Activated CD4-positive, alpha-beta T cell treated with anti-CD3 and anti-CD28 coated beads for 48 hours (primary cell): ENCODE measurements around the gene KLC1.

Source experiments
- DNase-seq: peaks from one replicate; pipeline ENCODE4 v3.0.0-alpha.2; 2020

Gene KLC1

GRCh38 chr14:103723748-103724081 is 94.7 kb downstream of the KLC1 start:
- no peak for DNase-seq

GRCh38 chr14:103724116-103724515 is 95.1 kb downstream of the KLC1 start:
- DNase-seq, result no peak

GRCh38 chr14:103725001-103725682 is 96.1 kb downstream of the KLC1 start:
- no peak for DNase-seq

GRCh38 chr14:103725739-103726395 is 96.9 kb downstream of the KLC1 start:
- no peak for DNase-seq

- no peak for DNase-seq
Observed at GRCh38 chr14:103726474-103726873, 97.5 kb downstream of the KLC1 start.

- DNase-seq, result no peak
Observed at GRCh38 chr14:103727313-103727980, 98.4 kb downstream of the KLC1 start.

GRCh38 chr14:103728141-103728540 is 99.1 kb downstream of the KLC1 start:
- DNase-seq, result no peak

- no peak for DNase-seq
Observed at GRCh38 chr14:103728721-103729120, 99.7 kb downstream of the KLC1 start.

- DNase-seq, result no peak
Observed at GRCh38 chr14:103729496-103730448, 100.8 kb downstream of the KLC1 start.

- no peak for DNase-seq
Observed at GRCh38 chr14:103730490-103731035, 101.6 kb downstream of the KLC1 start.

- DNase-seq, result no peak
Observed at GRCh38 chr14:103731481-103731880, 102.5 kb downstream of the KLC1 start.

- DNase-seq, result no peak
Observed at GRCh38 chr14:103731916-103732867, 103.2 kb downstream of the KLC1 start.

- DNase-seq, result no peak
Observed at GRCh38 chr14:103732868-103733620, 104.0 kb downstream of the KLC1 start.

- DNase-seq, result no peak
Observed at GRCh38 chr14:103733651-103734050, 104.6 kb downstream of the KLC1 start.

GRCh38 chr14:103734081-103734888 is 105.3 kb downstream of the KLC1 start:
- DNase-seq, result no peak

- no peak for DNase-seq
Observed at GRCh38 chr14:103735022-103735421, 106.0 kb downstream of the KLC1 start.

GRCh38 chr14:103735439-103735814 is 106.4 kb downstream of the KLC1 start:
- no peak for DNase-seq

- DNase-seq, result no peak
Observed at GRCh38 chr14:103735815-103736545, 107.0 kb downstream of the KLC1 start.
